ENCODE results near the gene SAYSD1.

Gene SAYSD1

DNA sequence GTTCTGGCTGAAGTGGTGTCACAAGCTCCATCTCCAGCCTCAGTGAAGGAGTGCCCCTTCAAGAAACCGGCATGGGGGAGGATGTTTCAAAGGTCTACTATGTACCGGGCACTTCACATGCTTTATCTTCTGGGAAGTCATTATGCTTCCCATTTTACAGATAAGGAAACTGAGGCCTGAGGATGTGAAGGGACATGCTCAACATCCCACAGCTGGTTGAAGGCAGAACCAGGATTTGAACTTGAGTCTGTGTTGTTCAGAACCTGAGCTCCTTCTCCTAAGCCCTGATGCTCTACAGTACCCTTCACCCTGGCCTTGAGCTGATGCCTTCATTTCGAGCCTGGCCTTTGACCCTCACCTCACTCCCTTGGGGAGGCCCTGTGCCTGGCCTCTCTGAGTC is 53.4 kb downstream of the SAYSD1 start:
- Histone ChIP-seq H3K9ac (ENCODE audit: low read depth, low read length) (no peak overlapping the region), H3K4me1 (ENCODE audit: control insufficient read depth, insufficient read depth, low read length) (no peaks in the 10 kb centered on the region), H3K9me3 (replicated peaks; ENCODE audit: low read length) (no peaks in the 10 kb centered on the region), H3K27me3 (ENCODE audit: control insufficient read depth, insufficient read depth, low read length) (peaks cover 23% of the 10 kb centered on the region), H3K36me3 (ENCODE audit: insufficient read depth, low read length) (no peaks in the 10 kb centered on the region), H3K4me3 (ENCODE audit: low read length) (no peak overlapping the region), H3K4me2 (ENCODE audit: low read length) (no peak overlapping the region)

- no peak overlapping the region for H3K9ac ChIP-seq (ENCODE audit: low read depth, low read length)
- no peak overlapping the region for H3K4me2 ChIP-seq (ENCODE audit: low read length)
- no peaks in the 10 kb centered on the region for H3K9me3 ChIP-seq (replicated peaks; ENCODE audit: low read length)
- H3K4me1 ChIP-seq (ENCODE audit: control insufficient read depth, insufficient read depth, low read length) = no peaks in the 10 kb centered on the region
- H3K4me3 ChIP-seq (ENCODE audit: low read length) = no peak overlapping the region
- no peaks in the 10 kb centered on the region for H3K36me3 ChIP-seq (ENCODE audit: insufficient read depth, low read length)
- H3K27me3 ChIP-seq (ENCODE audit: control insufficient read depth, insufficient read depth, low read length) = peaks cover 23% of the 10 kb centered on the region
Observed at GRCh38 chr6:39061182-39061581, 53.8 kb downstream of the SAYSD1 start.

DNA sequence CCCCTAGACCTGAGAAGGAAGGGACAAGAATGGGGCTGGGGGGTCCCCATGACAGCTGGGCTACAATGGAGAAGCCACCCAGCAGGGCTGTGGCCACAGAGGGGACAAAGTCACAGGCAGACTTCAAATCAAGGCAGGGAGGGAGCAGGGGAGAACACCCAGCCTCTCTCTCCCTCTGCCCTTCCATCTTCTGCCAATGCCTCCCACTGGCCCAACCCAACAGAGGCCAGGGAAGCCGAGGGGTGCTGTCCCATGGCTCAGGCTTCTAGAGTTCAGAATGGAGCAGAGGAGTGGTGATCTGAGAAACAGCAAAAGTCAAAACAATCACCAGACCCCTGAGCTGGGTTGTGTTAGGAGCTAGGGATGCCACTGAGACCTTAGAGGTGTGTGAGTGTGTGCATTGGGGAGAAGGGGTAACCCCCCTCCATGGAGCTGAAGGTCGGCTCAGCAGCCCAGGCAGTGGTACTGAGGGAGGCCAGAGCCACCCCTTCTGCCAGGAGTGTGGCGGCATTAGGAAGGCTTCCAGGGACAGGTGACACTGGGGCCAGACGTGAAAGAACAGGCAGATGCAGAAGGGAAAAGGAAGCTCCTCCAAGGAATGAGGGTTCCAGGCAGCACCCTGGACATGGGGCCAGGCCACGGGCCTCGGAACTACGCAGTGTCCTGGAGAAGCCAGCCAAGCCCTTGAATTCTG is 54.4 kb downstream of the SAYSD1 start:
- no peaks in the 10 kb centered on the region for H3K4me1 ChIP-seq (ENCODE audit: control insufficient read depth, insufficient read depth, low read length)
- H3K36me3 ChIP-seq (ENCODE audit: insufficient read depth, low read length) = no peaks in the 10 kb centered on the region
- H3K4me2 ChIP-seq (ENCODE audit: low read length) = no peak overlapping the region
- peaks cover 23% of the 10 kb centered on the region for H3K27me3 ChIP-seq (ENCODE audit: control insufficient read depth, insufficient read depth, low read length)
- H3K4me3 ChIP-seq (ENCODE audit: low read length) = no peak overlapping the region
- H3K9me3 ChIP-seq (replicated peaks; ENCODE audit: low read length) = no peaks in the 10 kb centered on the region
- H3K9ac ChIP-seq (ENCODE audit: low read depth, low read length) = no peak overlapping the region

DNA sequence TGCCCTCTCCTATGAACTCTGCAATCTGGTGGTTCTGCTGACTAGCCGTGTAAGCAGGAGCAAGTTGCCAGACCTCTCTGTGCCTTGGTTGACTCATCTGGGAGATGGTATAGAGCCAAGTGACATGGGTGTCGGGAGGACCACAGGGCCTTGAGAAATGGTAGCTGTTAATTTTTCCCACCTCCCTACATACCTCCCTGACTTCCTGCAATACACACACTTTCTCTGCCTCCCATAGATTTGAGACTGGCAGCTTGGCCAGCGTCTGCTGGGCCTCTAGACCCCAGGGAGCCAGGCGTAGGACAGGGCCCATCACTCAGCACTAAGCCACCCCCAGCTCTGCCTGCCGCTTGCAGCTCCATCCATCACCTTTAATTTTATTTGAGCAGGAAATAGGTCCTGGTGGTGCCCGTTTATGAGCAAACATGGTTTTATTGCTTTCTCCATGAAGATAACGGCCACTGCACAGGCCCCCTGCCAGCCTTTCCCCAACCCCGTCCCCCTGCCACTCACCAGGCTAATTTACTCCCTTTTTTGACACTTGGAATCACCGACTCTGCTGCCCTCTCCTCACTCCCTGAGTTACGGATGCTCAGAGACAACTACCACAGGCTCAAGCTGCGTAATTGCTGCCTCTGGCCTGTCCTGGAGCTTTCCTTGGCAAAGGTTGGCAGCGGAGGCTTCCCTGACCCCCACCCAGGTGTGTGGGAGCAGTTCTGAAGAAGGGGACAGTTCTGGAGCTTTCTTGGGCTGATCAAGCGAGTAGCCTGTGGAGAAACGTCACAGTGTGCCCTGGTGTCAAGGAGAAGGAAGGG is 55.3 kb downstream of the SAYSD1 start:
- Histone ChIP-seq H3K27me3 (ENCODE audit: control insufficient read depth, insufficient read depth, low read length) (peaks cover 23% of the 10 kb centered on the region), H3K4me2 (ENCODE audit: low read length) (no peak overlapping the region), H3K4me3 (ENCODE audit: low read length) (no peak overlapping the region), H3K9me3 (replicated peaks; ENCODE audit: low read length) (no peaks in the 10 kb centered on the region), H3K4me1 (ENCODE audit: control insufficient read depth, insufficient read depth, low read length) (no peaks in the 10 kb centered on the region), H3K36me3 (ENCODE audit: insufficient read depth, low read length) (no peaks in the 10 kb centered on the region), H3K9ac (ENCODE audit: low read depth, low read length) (no peak overlapping the region)

DNA sequence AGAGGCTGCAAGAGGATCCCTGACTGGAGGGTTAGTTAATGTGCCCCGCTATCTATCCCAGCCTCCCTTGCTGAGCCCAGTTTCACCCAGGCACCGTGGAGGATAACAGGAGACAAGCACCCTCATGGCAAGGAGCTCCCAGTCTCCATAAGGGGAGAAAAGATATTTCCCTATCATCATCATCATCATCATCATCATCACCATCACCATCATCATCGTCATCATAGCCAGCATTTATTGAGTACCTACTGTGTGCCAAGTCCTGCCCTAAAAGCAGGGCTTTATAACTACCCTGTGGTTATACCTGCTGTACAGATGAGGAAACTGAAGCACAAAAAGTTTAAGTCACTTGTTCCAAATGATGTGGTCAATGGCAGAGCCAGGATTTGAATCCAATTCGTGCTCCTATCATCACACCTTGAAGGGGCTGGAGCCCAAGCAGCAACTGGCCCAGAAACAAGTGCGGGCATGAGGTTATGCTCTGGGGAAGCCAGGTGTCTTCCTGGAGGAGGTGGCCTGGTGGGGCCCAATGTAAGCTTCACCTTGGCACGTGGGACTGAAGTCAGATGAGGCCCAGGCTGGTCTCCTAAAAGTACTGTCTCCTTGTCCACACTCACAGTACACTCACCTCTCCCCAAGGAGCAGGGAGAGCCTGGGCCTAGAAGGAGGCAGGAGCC is 56.4 kb downstream of the SAYSD1 start:
- H3K4me2 ChIP-seq (ENCODE audit: low read length) = no peak overlapping the region
- H3K36me3 ChIP-seq (ENCODE audit: insufficient read depth, low read length) = no peaks in the 10 kb centered on the region
- no peaks in the 10 kb centered on the region for H3K4me1 ChIP-seq (ENCODE audit: control insufficient read depth, insufficient read depth, low read length)
- no peak overlapping the region for H3K4me3 ChIP-seq (ENCODE audit: low read length)
- no peak overlapping the region for H3K9ac ChIP-seq (ENCODE audit: low read depth, low read length)
- H3K9me3 ChIP-seq (replicated peaks; ENCODE audit: low read length) = no peaks in the 10 kb centered on the region
- H3K27me3 ChIP-seq (ENCODE audit: control insufficient read depth, insufficient read depth, low read length) = peaks cover 23% of the 10 kb centered on the region

- Histone ChIP-seq H3K4me1 (ENCODE audit: control insufficient read depth, insufficient read depth, low read length) (no peaks in the 10 kb centered on the region), H3K9me3 (replicated peaks; ENCODE audit: low read length) (no peaks in the 10 kb centered on the region), H3K4me3 (ENCODE audit: low read length) (no peak overlapping the region), H3K4me2 (ENCODE audit: low read length) (no peak overlapping the region), H3K9ac (ENCODE audit: low read depth, low read length) (no peak overlapping the region), H3K27me3 (ENCODE audit: control insufficient read depth, insufficient read depth, low read length) (peaks cover 20% of the 10 kb centered on the region), H3K36me3 (ENCODE audit: insufficient read depth, low read length) (no peaks in the 10 kb centered on the region)
Observed at GRCh38 chr6:39057251-39058155, 57.5 kb downstream of the SAYSD1 start.

DNA sequence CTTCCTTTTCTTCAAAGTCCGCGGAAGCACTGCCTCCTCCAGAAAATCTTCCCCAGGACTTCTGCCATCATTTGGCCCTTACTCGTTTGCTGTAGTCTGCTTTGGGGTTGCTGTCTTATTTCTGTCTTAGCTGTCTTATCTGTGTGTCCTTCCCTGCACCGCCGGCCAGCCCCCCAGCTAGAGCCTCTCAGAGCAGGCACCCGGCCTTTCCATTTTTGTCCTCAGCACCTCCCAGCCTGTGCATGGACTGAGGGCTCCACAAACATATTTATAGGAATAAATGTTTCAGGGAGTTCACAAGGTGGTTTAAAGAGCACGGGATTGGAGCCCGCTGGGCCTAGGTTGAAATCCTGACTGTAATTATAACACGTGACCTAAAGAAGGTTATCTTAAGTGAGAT is 58.3 kb downstream of the SAYSD1 start:
- no peaks in the 10 kb centered on the region for H3K4me1 ChIP-seq (ENCODE audit: control insufficient read depth, insufficient read depth, low read length)
- H3K4me3 ChIP-seq (ENCODE audit: low read length) = no peak overlapping the region
- H3K36me3 ChIP-seq (ENCODE audit: insufficient read depth, low read length) = no peaks in the 10 kb centered on the region
- peaks cover 16% of the 10 kb centered on the region for H3K27me3 ChIP-seq (ENCODE audit: control insufficient read depth, insufficient read depth, low read length)
- H3K9ac ChIP-seq (ENCODE audit: low read depth, low read length) = no peak overlapping the region
- H3K4me2 ChIP-seq (ENCODE audit: low read length) = no peak overlapping the region
- no peaks in the 10 kb centered on the region for H3K9me3 ChIP-seq (replicated peaks; ENCODE audit: low read length)

- Histone ChIP-seq H3K27me3 (ENCODE audit: control insufficient read depth, insufficient read depth, low read length) (peaks cover 17% of the 10 kb centered on the region), H3K4me2 (ENCODE audit: low read length) (no peak overlapping the region), H3K4me1 (ENCODE audit: control insufficient read depth, insufficient read depth, low read length) (no peaks in the 10 kb centered on the region), H3K9me3 (replicated peaks; ENCODE audit: low read length) (no peaks in the 10 kb centered on the region), H3K36me3 (ENCODE audit: insufficient read depth, low read length) (no peaks in the 10 kb centered on the region), H3K9ac (ENCODE audit: low read depth, low read length) (no peak overlapping the region), H3K4me3 (ENCODE audit: low read length) (no peak overlapping the region)
Observed at GRCh38 chr6:39056191-39056590, 58.8 kb downstream of the SAYSD1 start.

DNA sequence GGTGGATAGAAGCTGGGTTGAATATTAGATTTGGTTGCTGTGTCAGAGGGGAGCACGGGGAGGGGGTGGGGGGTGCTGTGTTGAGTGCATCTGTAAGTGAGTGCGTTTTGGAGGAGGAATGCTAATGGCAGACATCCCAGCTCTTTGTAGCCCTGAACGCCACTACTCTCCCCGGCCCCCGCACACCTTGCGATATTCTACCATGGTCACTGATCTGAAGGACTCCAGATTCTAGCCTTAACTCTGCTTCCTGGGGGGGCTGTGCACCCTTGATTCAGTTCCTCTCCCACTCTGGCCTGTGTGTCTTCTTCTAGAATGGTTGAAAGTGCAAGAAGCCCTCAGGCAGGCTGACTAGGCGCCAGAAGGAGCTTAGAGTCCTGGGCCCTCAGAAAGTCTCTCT is 59.3 kb downstream of the SAYSD1 start:
- Histone ChIP-seq H3K4me3 (ENCODE audit: low read length) (no peak overlapping the region), H3K9ac (ENCODE audit: low read depth, low read length) (no peak overlapping the region), H3K4me2 (ENCODE audit: low read length) (no peak overlapping the region), H3K27me3 (ENCODE audit: control insufficient read depth, insufficient read depth, low read length) (peaks cover 16% of the 10 kb centered on the region), H3K9me3 (replicated peaks; ENCODE audit: low read length) (no peaks in the 10 kb centered on the region), H3K4me1 (ENCODE audit: control insufficient read depth, insufficient read depth, low read length) (no peaks in the 10 kb centered on the region), H3K36me3 (ENCODE audit: insufficient read depth, low read length) (no peaks in the 10 kb centered on the region)

GRCh38 chr6:39054577-39055142 is 60.3 kb downstream of the SAYSD1 start:
- no peaks in the 10 kb centered on the region for H3K36me3 ChIP-seq (ENCODE audit: insufficient read depth, low read length)
- H3K27me3 ChIP-seq (ENCODE audit: control insufficient read depth, insufficient read depth, low read length) = peaks cover 18% of the 10 kb centered on the region
- no peak overlapping the region for H3K4me3 ChIP-seq (ENCODE audit: low read length)
- no peaks in the 10 kb centered on the region for H3K9me3 ChIP-seq (replicated peaks; ENCODE audit: low read length)
- no peak overlapping the region for H3K9ac ChIP-seq (ENCODE audit: low read depth, low read length)
- H3K4me2 ChIP-seq (ENCODE audit: low read length) = no peak overlapping the region
- no peaks in the 10 kb centered on the region for H3K4me1 ChIP-seq (ENCODE audit: control insufficient read depth, insufficient read depth, low read length)
